ENCODE results near the gene DENND4B. TPM values are rescaled to one million over a fixed set of nuclear protein-coding genes. Genes with fewer than 3 reads are reported as not detected.
A peak's percentile ranks its signal among the peaks of the same experiment; 100 is the strongest.

Gene DENND4B
- total and polyA plus RNA-seq, 10 of the 15 experiments (the other 5 are each of a cell fraction or from before 2014, with no cell fraction given): 12.0 to 74.8 (median 22.7) TPM

- TF ChIP-seq SMARCA5 (IDR thresholded peaks at IDR 0.05) (no peak), ZBTB4 (CRISPR knock-in tag; IDR thresholded peaks at IDR 0.05) (no peak), HDAC6 (IDR thresholded peaks at IDR 0.05; ENCODE audit: unreplicated experiment) (peak; percentile 98), SP1 (IDR thresholded peaks at IDR 0.05; ENCODE audit: low read depth, low read length) (peak; percentile 42), BMI1 (IDR thresholded peaks at IDR 0.05; ENCODE audit: borderline replicate concordance) (no peak), ZBED1 (IDR thresholded peaks at IDR 0.05; ENCODE audit: borderline replicate concordance) (peak; percentile 94), NFYB (IDR thresholded peaks at IDR 0.05; ENCODE audit: insufficient read depth, low read depth, low read length) (no peak), SMAD1 (IDR thresholded peaks at IDR 0.05; ENCODE audit: low read depth, partially characterized antibody) (peak; percentile 96), RUNX3 (IDR thresholded peaks at IDR 0.05; ENCODE audit: low read length) (peak; percentile 74), CUX1 (IDR thresholded peaks at IDR 0.05; ENCODE audit: insufficient replicate concordance, low read depth, low read length) (no peak), SPI1 (IDR thresholded peaks at IDR 0.05; ENCODE audit: borderline replicate concordance, insufficient read depth, low read depth, low read length) (no peak), PAX8 (IDR thresholded peaks at IDR 0.05) (0 out of 2 replicates have a peak, but pooled peaks have one; percentile 69), ESRRA (IDR thresholded peaks at IDR 0.05; ENCODE audit: low read length) (no peak), SREBF2 (IDR thresholded peaks at IDR 0.05; ENCODE audit: low read length) (no peak)
- TF ChIP-seq, protein P1, sequence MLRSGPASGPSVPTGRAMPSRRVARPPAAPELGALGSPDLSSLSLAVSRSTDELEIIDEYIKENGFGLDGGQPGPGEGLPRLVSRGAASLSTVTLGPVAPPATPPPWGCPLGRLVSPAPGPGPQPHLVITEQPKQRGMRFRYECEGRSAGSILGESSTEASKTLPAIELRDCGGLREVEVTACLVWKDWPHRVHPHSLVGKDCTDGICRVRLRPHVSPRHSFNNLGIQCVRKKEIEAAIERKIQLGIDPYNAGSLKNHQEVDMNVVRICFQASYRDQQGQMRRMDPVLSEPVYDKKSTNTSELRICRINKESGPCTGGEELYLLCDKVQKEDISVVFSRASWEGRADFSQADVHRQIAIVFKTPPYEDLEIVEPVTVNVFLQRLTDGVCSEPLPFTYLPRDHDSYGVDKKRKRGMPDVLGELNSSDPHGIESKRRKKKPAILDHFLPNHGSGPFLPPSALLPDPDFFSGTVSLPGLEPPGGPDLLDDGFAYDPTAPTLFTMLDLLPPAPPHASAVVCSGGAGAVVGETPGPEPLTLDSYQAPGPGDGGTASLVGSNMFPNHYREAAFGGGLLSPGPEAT (IDR thresholded peaks at IDR 0.05; ENCODE audit: low read depth): no peak; the same call in none of the 2 replicates
- TF ChIP-seq, protein P2, sequence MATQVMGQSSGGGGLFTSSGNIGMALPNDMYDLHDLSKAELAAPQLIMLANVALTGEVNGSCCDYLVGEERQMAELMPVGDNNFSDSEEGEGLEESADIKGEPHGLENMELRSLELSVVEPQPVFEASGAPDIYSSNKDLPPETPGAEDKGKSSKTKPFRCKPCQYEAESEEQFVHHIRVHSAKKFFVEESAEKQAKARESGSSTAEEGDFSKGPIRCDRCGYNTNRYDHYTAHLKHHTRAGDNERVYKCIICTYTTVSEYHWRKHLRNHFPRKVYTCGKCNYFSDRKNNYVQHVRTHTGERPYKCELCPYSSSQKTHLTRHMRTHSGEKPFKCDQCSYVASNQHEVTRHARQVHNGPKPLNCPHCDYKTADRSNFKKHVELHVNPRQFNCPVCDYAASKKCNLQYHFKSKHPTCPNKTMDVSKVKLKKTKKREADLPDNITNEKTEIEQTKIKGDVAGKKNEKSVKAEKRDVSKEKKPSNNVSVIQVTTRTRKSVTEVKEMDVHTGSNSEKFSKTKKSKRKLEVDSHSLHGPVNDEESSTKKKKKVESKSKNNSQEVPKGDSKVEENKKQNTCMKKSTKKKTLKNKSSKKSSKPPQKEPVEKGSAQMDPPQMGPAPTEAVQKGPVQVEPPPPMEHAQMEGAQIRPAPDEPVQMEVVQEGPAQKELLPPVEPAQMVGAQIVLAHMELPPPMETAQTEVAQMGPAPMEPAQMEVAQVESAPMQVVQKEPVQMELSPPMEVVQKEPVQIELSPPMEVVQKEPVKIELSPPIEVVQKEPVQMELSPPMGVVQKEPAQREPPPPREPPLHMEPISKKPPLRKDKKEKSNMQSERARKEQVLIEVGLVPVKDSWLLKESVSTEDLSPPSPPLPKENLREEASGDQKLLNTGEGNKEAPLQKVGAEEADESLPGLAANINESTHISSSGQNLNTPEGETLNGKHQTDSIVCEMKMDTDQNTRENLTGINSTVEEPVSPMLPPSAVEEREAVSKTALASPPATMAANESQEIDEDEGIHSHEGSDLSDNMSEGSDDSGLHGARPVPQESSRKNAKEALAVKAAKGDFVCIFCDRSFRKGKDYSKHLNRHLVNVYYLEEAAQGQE (IDR thresholded peaks at IDR 0.05; ENCODE audit: low read depth, low read length): 0 out of 2 replicates have a peak, but pooled peaks have one; percentile 44
Measured at GRCh38 chr1:153990468-153991150, 44.1 kb upstream of the DENND4B start, which contains the start of gene RPS27 (continued).

All from GM12878 (cell line).